Fibroblast of lung (primary cell): ENCODE results near the gene SCEL. TPM values are rescaled to one million over a fixed set of nuclear protein-coding genes. Genes with fewer than 3 reads are reported as not detected.

Experiments
- DNase-seq, 2 donors: peaks; one replicate each; pipeline versions ENCODE4 v3.0.0 to v3.0.0-alpha.2; 2010; ENCODE audit warnings: low read depth in 2 of 2
- H2AFZ ChIP-seq: 2 replicates; pipeline ENCODE4 v1.5.1; 2012; ENCODE audit warnings: low read length, control low read depth, inconsistent platforms
- H3K27ac ChIP-seq: 2 replicates; pipeline ENCODE4 v1.5.1; 2011; ENCODE audit warnings: low read length, control low read depth; ENCODE audit not compliant: insufficient read depth
- H3K27me3 ChIP-seq: 2 replicates; pipeline ENCODE4 v1.5.1; 2011; ENCODE audit warnings: mild to moderate bottlenecking, low read length; ENCODE audit not compliant: control insufficient read depth, insufficient read depth
- H3K36me3 ChIP-seq: 2 replicates; pipeline ENCODE4 v1.5.1; 2011; ENCODE audit warnings: low read length; ENCODE audit not compliant: control insufficient read depth, insufficient read depth
- H3K4me1 ChIP-seq: 2 replicates; pipeline ENCODE4 v1.5.1; 2011; ENCODE audit warnings: low read length; ENCODE audit not compliant: control insufficient read depth, insufficient read depth; ENCODE audit errors: extremely low read depth
- H3K4me2 ChIP-seq: 2 replicates; pipeline ENCODE4 v1.5.1; 2011; ENCODE audit warnings: low read length, control low read depth; ENCODE audit not compliant: insufficient read depth; ENCODE audit errors: extremely low read depth
- H3K4me3 ChIP-seq, 4 experiments: fragments of 200-600 bp in 1 of 4; sonication (generic) in 1 of 4; replicated peaks in 1 of 4; 2 replicates each; pipeline ENCODE4 v1.5.1; 2011 to 2016; ENCODE audit warnings: low read length in 4 of 4, low read depth in 3 of 4, mild to moderate bottlenecking in 3 of 4, control low read depth in 2 of 4, inconsistent platforms in 1 of 4, mixed read lengths in 1 of 4; ENCODE audit not compliant: insufficient read depth in 1 of 4; ENCODE audit errors: control extremely low read depth in 1 of 4
- H3K79me2 ChIP-seq: 2 replicates; pipeline ENCODE4 v1.5.1; 2012; ENCODE audit warnings: mild to moderate bottlenecking, low read length, inconsistent platforms; ENCODE audit not compliant: control insufficient read depth, insufficient read depth
- H3K9ac ChIP-seq: 2 replicates; pipeline ENCODE4 v1.5.1; 2011; ENCODE audit warnings: mild to moderate bottlenecking, low read length, control low read depth; ENCODE audit not compliant: insufficient read depth
- H3K9me3 ChIP-seq: 2 replicates; pipeline ENCODE4 v1.5.1; 2012; ENCODE audit warnings: low read depth, low read length; ENCODE audit not compliant: control insufficient read depth, insufficient read depth
- H4K20me1 ChIP-seq: 2 replicates; pipeline ENCODE4 v1.5.1; 2011; ENCODE audit warnings: low read length; ENCODE audit not compliant: control insufficient read depth, insufficient read depth; ENCODE audit errors: extremely low read depth
- EZH2 ChIP-seq: IDR thresholded peaks from 2 replicates; pipeline ENCODE4 v1.5.1; 2012; ENCODE audit warnings: low read length, control low read depth, mild to moderate bottlenecking; ENCODE audit errors: missing control alignments
- polyA plus RNA-seq, 2 donors: library from polyadenylated mRNA; depleted of rRNA in 1 of 2; stranded (reverse) in 1 of 2; unstranded in 1 of 2; fragments of >200 nt; gene quantifications; 2 replicates each; pipeline ENCODE4 v1.2.1, GENCODE V29; 2011 to 2012; ENCODE audit warnings: missing spikeins in 1 of 2
- total RNA-seq: library from RNA; depleted of rRNA; stranded (reverse); fragments of >200 nt; gene quantifications from 2 replicates; pipeline ENCODE4 v1.2.1, GENCODE V29; 2014
- TF ChIP-seq, protein P1 (sequence below), 2 donors: IDR thresholded peaks in 1 of 2; conservative IDR thresholded peaks in 1 of 2; 1 replicate in 1 of 2; 2 replicates in 1 of 2; pipeline ENCODE4 v1.5.1; 2011 to 2012; ENCODE audit warnings: low read length in 2 of 2, control low read depth in 1 of 2, inconsistent platforms in 1 of 2, low read depth in 1 of 2, mild to moderate bottlenecking in 1 of 2

SCEL gene
- total and polyA plus RNA-seq, 2 donors (not counting 1 experiment from before 2014, with no cell fraction given) = not detected

DNA sequence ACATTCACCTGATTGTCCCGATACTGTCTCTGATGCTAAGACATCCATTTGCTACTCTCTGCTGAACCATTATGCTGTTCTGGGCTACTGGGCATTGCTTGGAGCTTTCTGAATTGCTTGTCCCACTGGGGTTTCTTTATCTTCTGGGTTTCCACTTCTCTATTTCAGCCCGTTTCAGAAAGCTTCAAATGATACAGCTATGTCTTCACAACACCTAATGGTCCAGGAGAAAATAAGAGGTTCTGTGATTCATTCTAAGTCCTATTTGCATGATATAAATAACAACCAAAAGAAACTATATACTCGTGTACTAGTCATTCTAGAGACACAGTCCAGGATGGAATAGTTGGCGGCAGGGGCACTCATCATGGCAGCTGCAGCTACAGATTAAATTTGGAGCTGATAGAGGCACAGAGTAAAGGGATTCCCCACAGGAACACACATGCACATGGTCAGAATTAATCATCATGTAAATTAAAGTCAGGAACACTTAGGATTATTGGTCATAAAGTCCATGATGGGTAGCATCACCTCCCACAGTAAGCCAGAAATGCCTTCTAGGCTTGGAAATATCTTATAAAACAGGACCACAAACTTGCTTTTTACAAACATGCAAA is 33.3 kb upstream of the SCEL start:
- H4K20me1 ChIP-seq = no peaks in the 10 kb centered on the region
- no peak overlapping the region for H3K27ac ChIP-seq
- H3K4me3 ChIP-seq = no peak overlapping the region
- TF ChIP-seq EZH2 = no peak
- TF ChIP-seq, protein P1, sequence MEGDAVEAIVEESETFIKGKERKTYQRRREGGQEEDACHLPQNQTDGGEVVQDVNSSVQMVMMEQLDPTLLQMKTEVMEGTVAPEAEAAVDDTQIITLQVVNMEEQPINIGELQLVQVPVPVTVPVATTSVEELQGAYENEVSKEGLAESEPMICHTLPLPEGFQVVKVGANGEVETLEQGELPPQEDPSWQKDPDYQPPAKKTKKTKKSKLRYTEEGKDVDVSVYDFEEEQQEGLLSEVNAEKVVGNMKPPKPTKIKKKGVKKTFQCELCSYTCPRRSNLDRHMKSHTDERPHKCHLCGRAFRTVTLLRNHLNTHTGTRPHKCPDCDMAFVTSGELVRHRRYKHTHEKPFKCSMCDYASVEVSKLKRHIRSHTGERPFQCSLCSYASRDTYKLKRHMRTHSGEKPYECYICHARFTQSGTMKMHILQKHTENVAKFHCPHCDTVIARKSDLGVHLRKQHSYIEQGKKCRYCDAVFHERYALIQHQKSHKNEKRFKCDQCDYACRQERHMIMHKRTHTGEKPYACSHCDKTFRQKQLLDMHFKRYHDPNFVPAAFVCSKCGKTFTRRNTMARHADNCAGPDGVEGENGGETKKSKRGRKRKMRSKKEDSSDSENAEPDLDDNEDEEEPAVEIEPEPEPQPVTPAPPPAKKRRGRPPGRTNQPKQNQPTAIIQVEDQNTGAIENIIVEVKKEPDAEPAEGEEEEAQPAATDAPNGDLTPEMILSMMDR (conservative IDR thresholded peaks at IDR 0.05 in 1 of 2, IDR thresholded peaks at IDR 0.05 in 1 of 2; ENCODE audit: low read depth in 1 of 2, low read length in 2 of 2) = no peak
- no peak overlapping the region for H3K9ac ChIP-seq
- H3K4me1 ChIP-seq = no peaks in the 10 kb centered on the region
- H3K79me2 ChIP-seq = no peaks in the 10 kb centered on the region
- no peaks in the 10 kb centered on the region for H3K9me3 ChIP-seq
- H3K27me3 ChIP-seq = no peaks in the 10 kb centered on the region
- H3K4me2 ChIP-seq = no peak overlapping the region
- no peak overlapping the region for H2AFZ ChIP-seq
- H3K36me3 ChIP-seq = no peaks in the 10 kb centered on the region
- DNase-seq = no peak

DNA sequence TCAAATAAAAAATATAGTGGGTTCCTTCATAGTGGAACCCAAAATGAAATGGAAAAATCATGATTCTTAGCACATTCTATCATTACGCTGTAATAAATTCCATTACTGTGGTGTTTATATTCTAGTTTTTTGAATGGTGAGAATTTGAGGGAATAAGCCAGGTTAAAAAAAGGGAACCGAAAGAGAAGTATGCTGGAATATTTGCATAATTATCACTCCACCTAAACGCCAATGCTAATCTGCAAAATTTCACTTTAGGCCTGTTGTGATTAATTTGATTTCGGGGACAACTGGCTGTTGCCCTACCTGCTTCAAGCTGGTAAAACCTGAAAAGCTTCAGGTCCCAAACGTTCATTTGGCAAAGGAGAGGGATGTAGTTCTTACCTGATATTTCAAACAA is 32.1 kb upstream of the SCEL start:
- Histone ChIP-seq H3K4me3 (no peak overlapping the region), H2AFZ (no peak overlapping the region), H3K9me3 (no peaks in the 10 kb centered on the region), H3K9ac (no peak overlapping the region), H3K4me2 (no peak overlapping the region), H3K79me2 (no peaks in the 10 kb centered on the region), H3K27ac (no peak overlapping the region), H3K4me1 (no peaks in the 10 kb centered on the region), H3K36me3 (no peaks in the 10 kb centered on the region), H3K27me3 (no peaks in the 10 kb centered on the region), H4K20me1 (no peaks in the 10 kb centered on the region)
- TF ChIP-seq EZH2 = no peak
- TF ChIP-seq, protein P1 (conservative IDR thresholded peaks at IDR 0.05 in 1 of 2, IDR thresholded peaks at IDR 0.05 in 1 of 2; ENCODE audit: low read depth in 1 of 2, low read length in 2 of 2) = no peak
- DNase-seq = no peak

- Histone ChIP-seq H2AFZ (no peak overlapping the region), H3K27me3 (no peaks in the 10 kb centered on the region), H3K4me3 (no peak overlapping the region), H3K9me3 (no peaks in the 10 kb centered on the region), H3K79me2 (no peaks in the 10 kb centered on the region), H3K36me3 (no peaks in the 10 kb centered on the region), H3K9ac (no peak overlapping the region), H4K20me1 (no peaks in the 10 kb centered on the region), H3K27ac (no peak overlapping the region), H3K4me1 (no peaks in the 10 kb centered on the region), H3K4me2 (no peak overlapping the region)
- TF ChIP-seq, protein P1 (conservative IDR thresholded peaks at IDR 0.05 in 1 of 2, IDR thresholded peaks at IDR 0.05 in 1 of 2; ENCODE audit: low read depth in 1 of 2, low read length in 2 of 2) = peak in 1 of 2 donors; percentile 20
- no peak for TF ChIP-seq EZH2
- peak in 1 of 2 donors; percentile 25 for DNase-seq
Measured at GRCh38 chr13:77506874-77507273, 28.6 kb upstream of the SCEL start.
